Body of pancreas (tissue), 4 donors: ENCODE results near the gene CYTH3. TPM values are rescaled to one million over a fixed set of nuclear protein-coding genes. Genes with fewer than 3 reads are reported as not detected.

Source experiments
- ATAC-seq: fragments of 150-250 bp; one replicate; pipeline ENCODE4 v1.9.1; 2016
- DNase-seq, 4 donors: peaks; one replicate each; pipeline ENCODE4 v3.0.0-alpha.2; 2019
- H3K27ac ChIP-seq, 4 donors: fragments of 200-600 bp; sonication (generic); 1 replicate in 3 of 4; 2 replicates in 1 of 4; pipeline versions ENCODE4 v1.5.1 to v1.6.1; 2016 to 2019; ENCODE audit warnings: mild to moderate bottlenecking in 1 of 4, mixed read lengths in 1 of 4, moderate library complexity in 1 of 4
- H3K27me3 ChIP-seq, 2 donors: fragments of 200-600 bp; sonication (generic); one replicate each; pipeline ENCODE4 v1.6.0; 2016; ENCODE audit warnings: mild to moderate bottlenecking in 1 of 2
- H3K36me3 ChIP-seq, 2 donors: fragments of 200-600 bp; sonication (generic); replicated peaks in 1 of 2; 2 replicates each; pipeline ENCODE4 v1.5.1; 2016; ENCODE audit warnings: low read depth in 2 of 2; ENCODE audit not compliant: insufficient read depth in 1 of 2
- H3K4me1 ChIP-seq: fragments of 200-600 bp; sonication (generic); one replicate; pipeline ENCODE4 v1.6.0; 2016
- H3K4me3 ChIP-seq, 2 donors: fragments of 200-600 bp; sonication (generic); 1 replicate in 1 of 2; 2 replicates in 1 of 2; pipeline ENCODE4 v1.5.1; 2016 to 2019
- H3K9me3 ChIP-seq, 3 donors: fragments of 200-600 bp; sonication (generic); 1 replicate in 2 of 3; 2 replicates in 1 of 3; pipeline ENCODE4 v1.5.1; 2016
- CTCF ChIP-seq, 7 experiments: fragments of 450-650 bp in 4 of 7; fragments of 200-600 bp in 3 of 7; sonication (generic) in 3 of 7; IDR thresholded peaks; one replicate each; pipeline ENCODE4 v1.5.1; 2016 to 2019; ENCODE audit warnings: antibody characterized with exemption in 7 of 7
- POLR2A ChIP-seq, 3 donors: fragments of 450-650 bp; IDR thresholded peaks; one replicate each; pipeline ENCODE4 v1.6.1; 2016; ENCODE audit warnings: antibody characterized with exemption in 3 of 3, mild to moderate bottlenecking in 2 of 3
- WGBS, 2 donors: methylation state at CpG; one replicate each; pipeline ENCODE4 v1.1.5; 2017; 5-methylcytosine and 5-hydroxymethylcytosine counted together
- intact Hi-C: fragments of 100-400 bp; cut with DNase I; formaldehyde crosslinking; loops from one replicate; pipeline ENCODE4 v1.15.1; 2023
- total RNA-seq, 2 donors: library from RNA; depleted of rRNA; stranded (reverse); fragments of >200 nt; gene quantifications; one replicate each; pipeline ENCODE4 v1.1.0, GENCODE V29; 2016

The CYTH3 gene
- total RNA-seq, 2 donors from 2014 or later: 14.0 to 18.8 TPM

GRCh38 chr7:6256677-6257535 lies 15.5 kb downstream of the CYTH3 start:
- no peak for ATAC-seq
- no peak for TF ChIP-seq CTCF (IDR thresholded peaks at IDR 0.05)
- no peak for TF ChIP-seq POLR2A (IDR thresholded peaks at IDR 0.05)
- Histone ChIP-seq H3K4me1 (peaks cover 12% of the 10 kb centered on the region), H3K4me3 (no peak overlapping the region), H3K27ac (no peak overlapping the region), H3K36me3 (no peaks in the 10 kb centered on the region), H3K9me3 (no peaks in the 10 kb centered on the region), H3K27me3 (no peaks in the 10 kb centered on the region)
- intact Hi-C loops: no loop called here
- DNase-seq: peak in 2 of 4 donors; percentile 25 to 38
- 58 to 75% methylated on average over 9 of the region's 9 CpGs for WGBS, 2 donors

GRCh38 chr7:6256109-6256483 lies 16.3 kb downstream of the CYTH3 start:
- ATAC-seq (no peak), DNase-seq (no peak)
- intact Hi-C loops: no loop called here
- Histone ChIP-seq H3K4me1 (peaks cover 12% of the 10 kb centered on the region), H3K36me3 (no peaks in the 10 kb centered on the region), H3K27me3 (no peaks in the 10 kb centered on the region), H3K27ac (no peak overlapping the region), H3K9me3 (no peaks in the 10 kb centered on the region), H3K4me3 (no peak overlapping the region)
- TF ChIP-seq POLR2A (IDR thresholded peaks at IDR 0.05) (no peak), CTCF (IDR thresholded peaks at IDR 0.05) (no peak)
- WGBS, 2 donors: 73 to 93% methylated on average over 4 to 5 of the region's 5 CpGs

GRCh38 chr7:6254866-6255265 lies 17.6 kb downstream of the CYTH3 start:
- peaks cover 12% of the 10 kb centered on the region for H3K4me1 ChIP-seq

GRCh38 chr7:6252748-6253147 lies 19.7 kb downstream of the CYTH3 start:
- no peaks in the 10 kb centered on the region for H3K4me1 ChIP-seq
- H3K4me3 ChIP-seq: no peak overlapping the region
- no peaks in the 10 kb centered on the region for H3K9me3 ChIP-seq
- no peaks in the 10 kb centered on the region for H3K36me3 ChIP-seq
- H3K27me3 ChIP-seq: no peaks in the 10 kb centered on the region
- no peak for DNase-seq
- 80 to 89% methylated on average over 2 of the region's 2 CpGs for WGBS, 2 donors
- intact Hi-C loops: no loop called here
- H3K27ac ChIP-seq: no peak overlapping the region
- no peak for ATAC-seq
- no peak for TF ChIP-seq CTCF (IDR thresholded peaks at IDR 0.05)
- TF ChIP-seq POLR2A (IDR thresholded peaks at IDR 0.05): no peak

More at GRCh38 chr7:6254866-6255265, 17.6 kb downstream of the CYTH3 start:
- Histone ChIP-seq H3K9me3 (no peaks in the 10 kb centered on the region), H3K27me3 (no peaks in the 10 kb centered on the region), H3K36me3 (no peaks in the 10 kb centered on the region), H3K4me3 (no peak overlapping the region), H3K27ac (no peak overlapping the region)
- DNase-seq: no peak
- no peak for ATAC-seq
- intact Hi-C loops: no loop called here
- 37 to 50% methylated on average over 4 of the region's 4 CpGs for WGBS, 2 donors
- TF ChIP-seq CTCF (IDR thresholded peaks at IDR 0.05) (no peak), POLR2A (IDR thresholded peaks at IDR 0.05) (no peak)

- ATAC-seq: no peak
- no peak for TF ChIP-seq CTCF (IDR thresholded peaks at IDR 0.05)
- TF ChIP-seq POLR2A (IDR thresholded peaks at IDR 0.05): no peak
- 68 to 79% methylated on average over 5 of the region's 5 CpGs for WGBS, 2 donors
- no peaks in the 10 kb centered on the region for H3K4me1 ChIP-seq
- no peak overlapping the region for H3K27ac ChIP-seq
- intact Hi-C loops: no loop called here
- no peak overlapping the region for H3K4me3 ChIP-seq
- H3K36me3 ChIP-seq: no peaks in the 10 kb centered on the region
- H3K27me3 ChIP-seq: no peaks in the 10 kb centered on the region
- no peak for DNase-seq
- H3K9me3 ChIP-seq: no peaks in the 10 kb centered on the region
Measured at GRCh38 chr7:6252341-6252746, 20.1 kb downstream of the CYTH3 start.
